ENCODE data around the gene SCEL.
"Not testable (repeated sequence)": the region's sequence is repeated elsewhere in the genome, so short reads cannot be mapped to it uniquely, and the experiment has no call there.

DNA sequence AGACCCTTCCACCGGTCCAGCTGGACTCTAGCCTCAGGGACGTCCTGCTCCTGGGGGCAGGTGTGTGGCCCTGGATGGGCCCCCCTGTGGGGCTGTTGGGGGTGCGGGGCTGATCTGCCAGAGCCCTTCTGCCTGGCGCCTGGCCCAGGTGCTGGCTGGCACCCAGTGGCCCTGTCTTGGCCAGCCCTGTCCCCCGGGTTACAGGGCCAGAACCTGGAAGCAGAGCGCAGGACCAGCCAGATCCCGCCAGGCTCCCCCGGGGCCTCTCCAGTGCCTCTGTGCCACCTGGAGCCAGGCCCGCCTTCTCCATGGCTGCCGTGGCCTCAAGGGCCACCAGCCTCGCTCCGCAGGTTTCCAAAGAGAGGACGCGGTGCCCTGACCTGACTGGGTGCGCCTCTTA, 127.3 kb downstream of the SCEL start:
- TF ChIP-seq, protein P1, sequence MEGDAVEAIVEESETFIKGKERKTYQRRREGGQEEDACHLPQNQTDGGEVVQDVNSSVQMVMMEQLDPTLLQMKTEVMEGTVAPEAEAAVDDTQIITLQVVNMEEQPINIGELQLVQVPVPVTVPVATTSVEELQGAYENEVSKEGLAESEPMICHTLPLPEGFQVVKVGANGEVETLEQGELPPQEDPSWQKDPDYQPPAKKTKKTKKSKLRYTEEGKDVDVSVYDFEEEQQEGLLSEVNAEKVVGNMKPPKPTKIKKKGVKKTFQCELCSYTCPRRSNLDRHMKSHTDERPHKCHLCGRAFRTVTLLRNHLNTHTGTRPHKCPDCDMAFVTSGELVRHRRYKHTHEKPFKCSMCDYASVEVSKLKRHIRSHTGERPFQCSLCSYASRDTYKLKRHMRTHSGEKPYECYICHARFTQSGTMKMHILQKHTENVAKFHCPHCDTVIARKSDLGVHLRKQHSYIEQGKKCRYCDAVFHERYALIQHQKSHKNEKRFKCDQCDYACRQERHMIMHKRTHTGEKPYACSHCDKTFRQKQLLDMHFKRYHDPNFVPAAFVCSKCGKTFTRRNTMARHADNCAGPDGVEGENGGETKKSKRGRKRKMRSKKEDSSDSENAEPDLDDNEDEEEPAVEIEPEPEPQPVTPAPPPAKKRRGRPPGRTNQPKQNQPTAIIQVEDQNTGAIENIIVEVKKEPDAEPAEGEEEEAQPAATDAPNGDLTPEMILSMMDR (conservative IDR thresholded peaks at IDR 0.05; ENCODE audit: low read length), result not testable (repeated sequence)
- TF ChIP-seq EZH2phosphoT487 (IDR thresholded peaks at IDR 0.05; ENCODE audit: borderline replicate concordance, low read depth, low read length), result not testable (repeated sequence)
